PFSK-1 (cell line): Measurements from ENCODE around the gene CCDC106.
A peak's percentile ranks its signal among the peaks of the same experiment; 100 is the strongest.

ENCODE experiments used
- FOXP2 ChIP-seq: optimal IDR thresholded peaks from 2 replicates; pipeline ENCODE3; 2011; ENCODE audit warnings: borderline replicate concordance, control low read depth, inconsistent platforms; ENCODE audit not compliant: insufficient read depth; ENCODE audit errors: extremely low read length, extremely low read depth
- POLR2AphosphoS5 ChIP-seq: IDR thresholded peaks from 2 replicates; pipeline ENCODE4 v1.6.1; 2012; ENCODE audit warnings: low read depth, mild to moderate bottlenecking, control low read depth, low read length, moderate library complexity
- REST ChIP-seq, 2 experiments: IDR thresholded peaks; 2 replicates each; pipeline versions ENCODE4 v1.6.1 to v1.8.0; 2011 to 2012; ENCODE audit warnings: low read depth in 2 of 2, low read length in 2 of 2, control low read depth in 1 of 2, inconsistent platforms in 1 of 2, mild to moderate bottlenecking in 1 of 2, moderate library complexity in 1 of 2; ENCODE audit not compliant: insufficient read depth in 1 of 2
- SIN3A ChIP-seq: IDR thresholded peaks from 2 replicates; pipeline ENCODE4 v1.6.1; 2012; ENCODE audit warnings: mild to moderate bottlenecking, low read length, moderate library complexity, borderline replicate concordance; ENCODE audit not compliant: insufficient read depth
- TAF1 ChIP-seq: IDR thresholded peaks from 2 replicates; pipeline ENCODE4 v1.6.1; 2012; ENCODE audit warnings: low read length, control low read depth, borderline replicate concordance; ENCODE audit not compliant: insufficient read depth

The CCDC106 gene

GRCh38 chr19:55654868-55655647 lies 7.0 kb downstream of the CCDC106 start, which contains the start of gene U2AF2:
Gene U2AF2 (plus strand): TSS chr19:55655035. CDS start chr19:55655105, 70 bp downstream.
- peak; percentile 85 for TF ChIP-seq POLR2AphosphoS5
- no peak; the same call in 1 of the 2 replicates for TF ChIP-seq SIN3A
- TF ChIP-seq TAF1 = peak; percentile 67
- TF ChIP-seq REST (IDR thresholded peaks at IDR 0.05; ENCODE audit: insufficient read depth in 1 of 2, low read depth in 2 of 2, low read length in 2 of 2) = 0 out of 4 replicates have a peak, but pooled peaks of 1 of the 2 experiments have one; percentile 24

GRCh38 chr19:55655648-55656040 lies 7.6 kb downstream of the CCDC106 start:
- TF ChIP-seq POLR2AphosphoS5 = no peak
- TF ChIP-seq FOXP2 = no peak
- no peak for TF ChIP-seq TAF1
- TF ChIP-seq SIN3A = no peak
- TF ChIP-seq REST (IDR thresholded peaks at IDR 0.05; ENCODE audit: insufficient read depth in 1 of 2, low read depth in 2 of 2, low read length in 2 of 2) = no peak

- TF ChIP-seq REST (IDR thresholded peaks at IDR 0.05; ENCODE audit: insufficient read depth in 1 of 2, low read depth in 2 of 2, low read length in 2 of 2) = no peak
- TF ChIP-seq SIN3A = no peak
- no peak for TF ChIP-seq POLR2AphosphoS5
- no peak for TF ChIP-seq TAF1
- TF ChIP-seq FOXP2 = no peak
Measured at GRCh38 chr19:55656552-55656951, 8.5 kb downstream of the CCDC106 start.

GRCh38 chr19:55656988-55657747 lies 9.2 kb downstream of the CCDC106 start:
- TF ChIP-seq REST (IDR thresholded peaks at IDR 0.05; ENCODE audit: insufficient read depth in 1 of 2, low read depth in 2 of 2, low read length in 2 of 2) (no peak), FOXP2 (no peak), SIN3A (no peak), TAF1 (no peak), POLR2AphosphoS5 (no peak)
